Measurements from ENCODE around the gene LRRC4C.

The LRRC4C gene

GRCh38 chr11:40162901-40163883 is 1296.3 kb downstream of the LRRC4C start:
- TF ChIP-seq CREB1 (IDR thresholded peaks at IDR 0.05; ENCODE audit: low read depth) (no peak), MAX (IDR thresholded peaks at IDR 0.05) (no peak), TAF1 (IDR thresholded peaks at IDR 0.05; ENCODE audit: low read depth) (no peak), NFIC (IDR thresholded peaks at IDR 0.05) (no peak), EP300 (IDR thresholded peaks at IDR 0.05; ENCODE audit: borderline replicate concordance) (no peak), TEAD4 (IDR thresholded peaks at IDR 0.05) (no peak), EGR1 (IDR thresholded peaks at IDR 0.05) (no peak), YY1 (IDR thresholded peaks at IDR 0.05; ENCODE audit: low read depth) (no peak), TCF12 (IDR thresholded peaks at IDR 0.05; ENCODE audit: low read depth) (no peak), USF1 (IDR thresholded peaks at IDR 0.05) (no peak), CEBPB (IDR thresholded peaks at IDR 0.05) (no peak), FOXM1 (IDR thresholded peaks at IDR 0.05; ENCODE audit: borderline replicate concordance, low read depth) (no peak), ZBTB7A (IDR thresholded peaks at IDR 0.05; ENCODE audit: low read depth) (no peak), REST (IDR thresholded peaks at IDR 0.05; ENCODE audit: low read depth) (no peak), RAD21 (IDR thresholded peaks at IDR 0.05; ENCODE audit: low read depth) (no peak)

GRCh38 chr11:40161854-40162410 is 1297.5 kb downstream of the LRRC4C start:
- TF ChIP-seq TCF12 (IDR thresholded peaks at IDR 0.05; ENCODE audit: low read depth): no peak
- TF ChIP-seq EGR1 (IDR thresholded peaks at IDR 0.05): no peak
- TF ChIP-seq RAD21 (IDR thresholded peaks at IDR 0.05; ENCODE audit: low read depth): no peak
- TF ChIP-seq CREB1 (IDR thresholded peaks at IDR 0.05; ENCODE audit: low read depth): no peak
- no peak for TF ChIP-seq TAF1 (IDR thresholded peaks at IDR 0.05; ENCODE audit: low read depth)
- no peak for TF ChIP-seq TEAD4 (IDR thresholded peaks at IDR 0.05)
- no peak for TF ChIP-seq REST (IDR thresholded peaks at IDR 0.05; ENCODE audit: low read depth)
- TF ChIP-seq CEBPB (IDR thresholded peaks at IDR 0.05): no peak
- no peak for TF ChIP-seq YY1 (IDR thresholded peaks at IDR 0.05; ENCODE audit: low read depth)
- TF ChIP-seq MAX (IDR thresholded peaks at IDR 0.05): no peak
- TF ChIP-seq USF1 (IDR thresholded peaks at IDR 0.05): no peak
- no peak for TF ChIP-seq FOXM1 (IDR thresholded peaks at IDR 0.05; ENCODE audit: borderline replicate concordance, low read depth)
- TF ChIP-seq EP300 (IDR thresholded peaks at IDR 0.05; ENCODE audit: borderline replicate concordance): no peak
- no peak for TF ChIP-seq ZBTB7A (IDR thresholded peaks at IDR 0.05; ENCODE audit: low read depth)
- TF ChIP-seq NFIC (IDR thresholded peaks at IDR 0.05): no peak

GRCh38 chr11:40160418-40160817 is 1299.0 kb downstream of the LRRC4C start:
- TF ChIP-seq EGR1 (IDR thresholded peaks at IDR 0.05) (no peak), TEAD4 (IDR thresholded peaks at IDR 0.05) (no peak), MAX (IDR thresholded peaks at IDR 0.05) (no peak), TCF12 (IDR thresholded peaks at IDR 0.05; ENCODE audit: low read depth) (no peak), NFIC (IDR thresholded peaks at IDR 0.05) (no peak), YY1 (IDR thresholded peaks at IDR 0.05; ENCODE audit: low read depth) (no peak), ZBTB7A (IDR thresholded peaks at IDR 0.05; ENCODE audit: low read depth) (no peak), FOXM1 (IDR thresholded peaks at IDR 0.05; ENCODE audit: borderline replicate concordance, low read depth) (no peak), REST (IDR thresholded peaks at IDR 0.05; ENCODE audit: low read depth) (no peak)
